Measurements from ENCODE around the gene FRAS1. TPM values are rescaled to one million over a fixed set of nuclear protein-coding genes. Genes with fewer than 3 reads are reported as not detected.

FRAS1 gene
- total RNA-seq, 1 experiment from 2014 or later, result 0.23 TPM

GRCh38 chr4:78022517-78022916, 34.6 kb upstream of the FRAS1 start:
- CTCF ChIA-PET, result no interaction called here
- H3K9me3 ChIP-seq (ENCODE audit: control insufficient read depth, insufficient read depth, low read depth, low read length), result no peaks in the 10 kb centered on the region
- ATAC-seq, result no peak
- H3K27me3 ChIP-seq (ENCODE audit: control insufficient read depth, insufficient read depth, low read length), result no peaks in the 10 kb centered on the region
- H3K27ac ChIP-seq (ENCODE audit: low read length), result no peak overlapping the region
- intact Hi-C loops (cut with micrococcal nuclease; ENCODE audit: unreplicated experiment), result no loop called here
- DNase-seq (ENCODE audit: low read depth, low spot score), result no peak
- no peak overlapping the region for H3K4me3 ChIP-seq (ENCODE audit: low read depth in 2 of 2, low read length in 2 of 2)
- H3K4me1 ChIP-seq (ENCODE audit: control insufficient read depth, insufficient read depth, low read length), result no peaks in the 10 kb centered on the region
- in situ Hi-C loops (cut with HindIII; ENCODE audit: low pct_unique_long_range_greater_than_20kb, low sequenced_read_pairs), result no loop called here
- TF ChIP-seq TCF7L2 (IDR thresholded peaks at IDR 0.05; ENCODE audit: low read depth, low read length) (no peak), SIN3A (IDR thresholded peaks at IDR 0.05; ENCODE audit: borderline replicate concordance, insufficient read depth, low read depth, low read length) (no peak), POLR2AphosphoS5 (IDR thresholded peaks at IDR 0.05; ENCODE audit: low read depth, low read length) (no peak), CTCF (IDR thresholded peaks at IDR 0.05) (no peak)
- H3K36me3 ChIP-seq (ENCODE audit: control insufficient read depth, insufficient read depth, low read length), result no peaks in the 10 kb centered on the region
- POLR2A ChIA-PET, result no interaction called here
- no TSS peak for BruUV-seq (replicated peaks)

- no peaks in the 10 kb centered on the region for H3K4me1 ChIP-seq (ENCODE audit: control insufficient read depth, insufficient read depth, low read length)
- in situ Hi-C loops (cut with HindIII; ENCODE audit: low pct_unique_long_range_greater_than_20kb, low sequenced_read_pairs), result no loop called here
- no peak overlapping the region for H3K4me3 ChIP-seq (ENCODE audit: low read depth in 2 of 2, low read length in 2 of 2)
- no peaks in the 10 kb centered on the region for H3K27me3 ChIP-seq (ENCODE audit: control insufficient read depth, insufficient read depth, low read length)
- no peaks in the 10 kb centered on the region for H3K9me3 ChIP-seq (ENCODE audit: control insufficient read depth, insufficient read depth, low read depth, low read length)
- ATAC-seq (no peak), DNase-seq (ENCODE audit: low read depth, low spot score) (no peak)
- CTCF ChIA-PET, result no interaction called here
- H3K27ac ChIP-seq (ENCODE audit: low read length), result no peak overlapping the region
- H3K36me3 ChIP-seq (ENCODE audit: control insufficient read depth, insufficient read depth, low read length), result no peaks in the 10 kb centered on the region
- intact Hi-C loops (cut with micrococcal nuclease; ENCODE audit: unreplicated experiment), result no loop called here
- TF ChIP-seq SIN3A (IDR thresholded peaks at IDR 0.05; ENCODE audit: borderline replicate concordance, insufficient read depth, low read depth, low read length), result no peak
- no peak for TF ChIP-seq REST (IDR thresholded peaks at IDR 0.05; ENCODE audit: insufficient read depth in 1 of 2, low read depth in 2 of 2, low read length in 1 of 2)
- no peak for TF ChIP-seq CTCF (IDR thresholded peaks at IDR 0.05)
- TF ChIP-seq POLR2AphosphoS5 (IDR thresholded peaks at IDR 0.05; ENCODE audit: low read depth, low read length), result no peak
- no peak for TF ChIP-seq TCF7L2 (IDR thresholded peaks at IDR 0.05; ENCODE audit: low read depth, low read length)
- BruUV-seq (replicated peaks), result no TSS peak
- POLR2A ChIA-PET, result no interaction called here
These were observed 33.0 kb upstream of the FRAS1 start for GRCh38 chr4:78024085-78024484.

Data from Panc1 (cell line).